ENCODE results near the gene ACSL6. TPM values are rescaled to one million over a fixed set of nuclear protein-coding genes. Genes with fewer than 3 reads are reported as not detected.

ACSL6 gene
- total RNA-seq, 6 donors from 2014 or later, result 0.61 to 1.2 (median 0.74) TPM; not detected in 1

DNA sequence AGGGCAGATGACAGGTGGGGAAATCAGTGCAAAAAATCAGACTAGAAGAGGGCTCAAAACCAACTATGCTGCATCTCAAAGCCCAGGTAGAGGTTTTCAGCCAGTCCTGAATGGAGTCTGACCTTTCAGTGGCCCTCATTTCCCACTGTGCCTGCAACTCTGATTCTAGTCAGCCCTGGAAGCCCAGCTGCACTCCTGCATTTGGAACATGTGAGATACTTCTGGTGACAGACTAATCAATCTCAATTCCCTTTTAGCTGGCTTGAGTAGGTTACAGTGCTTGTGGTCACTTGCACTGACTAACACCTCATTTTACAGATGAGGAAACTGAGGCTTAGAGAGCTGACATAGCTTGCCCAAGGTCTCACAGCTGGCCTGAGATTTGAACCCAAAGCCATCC is 7.9 kb upstream of the ACSL6 start:
- H3K4me1 ChIP-seq, result no peaks in the 10 kb centered on the region
- no peak overlapping the region for H3K4me3 ChIP-seq
- no peaks in the 10 kb centered on the region for H3K36me3 ChIP-seq

DNA sequence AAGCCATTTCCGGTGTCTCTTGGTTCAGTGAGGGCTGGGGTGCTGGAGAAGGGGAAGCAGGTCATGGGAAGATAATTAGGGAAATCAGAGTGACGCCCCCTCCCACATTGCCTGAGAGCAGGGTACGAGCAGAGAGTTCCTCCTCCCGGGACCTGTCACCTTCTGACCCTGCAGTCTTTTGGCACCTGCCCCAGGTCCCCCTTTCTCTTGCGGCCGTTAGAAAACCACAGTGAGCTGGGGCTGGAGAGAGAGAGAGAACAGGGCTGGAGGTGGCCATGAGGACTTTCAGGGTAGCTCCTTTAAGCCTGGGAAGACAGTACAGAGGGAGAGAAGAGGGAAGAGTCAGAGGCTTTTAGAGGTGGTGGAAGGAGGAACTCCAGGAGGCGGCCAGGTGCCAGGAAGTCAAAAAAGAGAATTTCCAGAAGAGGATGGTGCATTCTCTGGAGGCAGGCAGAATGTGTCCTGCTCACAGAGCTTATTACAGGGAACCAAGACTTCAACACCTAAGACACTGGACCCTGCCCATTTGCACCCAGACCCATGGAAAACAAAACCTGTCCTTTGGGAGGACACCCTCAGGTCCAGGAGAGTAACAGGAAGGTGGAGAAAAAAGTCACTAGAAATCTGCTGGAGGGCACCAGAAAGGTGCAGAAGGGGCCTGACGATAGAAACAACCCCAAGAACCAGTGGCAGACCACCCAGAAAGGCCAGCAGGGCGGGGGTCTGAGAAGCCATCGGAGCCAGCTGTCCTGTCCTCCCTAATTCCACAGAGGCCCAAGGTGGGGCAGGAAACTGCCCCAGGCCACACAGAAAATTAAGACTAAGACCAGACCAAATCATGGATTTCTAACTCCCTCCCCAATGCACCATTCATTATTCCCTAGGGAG is 6.5 kb upstream of the ACSL6 start:
- no peak for TF ChIP-seq POLR2AphosphoS5 (IDR thresholded peaks at IDR 0.05)
- TF ChIP-seq POLR2A (IDR thresholded peaks at IDR 0.05), result no peak
- TF ChIP-seq, protein P1, sequence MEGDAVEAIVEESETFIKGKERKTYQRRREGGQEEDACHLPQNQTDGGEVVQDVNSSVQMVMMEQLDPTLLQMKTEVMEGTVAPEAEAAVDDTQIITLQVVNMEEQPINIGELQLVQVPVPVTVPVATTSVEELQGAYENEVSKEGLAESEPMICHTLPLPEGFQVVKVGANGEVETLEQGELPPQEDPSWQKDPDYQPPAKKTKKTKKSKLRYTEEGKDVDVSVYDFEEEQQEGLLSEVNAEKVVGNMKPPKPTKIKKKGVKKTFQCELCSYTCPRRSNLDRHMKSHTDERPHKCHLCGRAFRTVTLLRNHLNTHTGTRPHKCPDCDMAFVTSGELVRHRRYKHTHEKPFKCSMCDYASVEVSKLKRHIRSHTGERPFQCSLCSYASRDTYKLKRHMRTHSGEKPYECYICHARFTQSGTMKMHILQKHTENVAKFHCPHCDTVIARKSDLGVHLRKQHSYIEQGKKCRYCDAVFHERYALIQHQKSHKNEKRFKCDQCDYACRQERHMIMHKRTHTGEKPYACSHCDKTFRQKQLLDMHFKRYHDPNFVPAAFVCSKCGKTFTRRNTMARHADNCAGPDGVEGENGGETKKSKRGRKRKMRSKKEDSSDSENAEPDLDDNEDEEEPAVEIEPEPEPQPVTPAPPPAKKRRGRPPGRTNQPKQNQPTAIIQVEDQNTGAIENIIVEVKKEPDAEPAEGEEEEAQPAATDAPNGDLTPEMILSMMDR (IDR thresholded peaks at IDR 0.05), result no peak
- TF ChIP-seq EP300 (IDR thresholded peaks at IDR 0.05), result no peak

More for the DNA sequence above, 7.9 kb upstream of the ACSL6 start:
- ATAC-seq (ENCODE audit: low FRiP score in 2 of 2) (no peak), DNase-seq (no peak)
- no peak overlapping the region for H3K27ac ChIP-seq
- H3K9me3 ChIP-seq, result no peaks in the 10 kb centered on the region
- TF ChIP-seq EP300 (IDR thresholded peaks at IDR 0.05) (no peak), POLR2AphosphoS5 (IDR thresholded peaks at IDR 0.05) (no peak)
- no peaks in the 10 kb centered on the region for H3K27me3 ChIP-seq

DNA sequence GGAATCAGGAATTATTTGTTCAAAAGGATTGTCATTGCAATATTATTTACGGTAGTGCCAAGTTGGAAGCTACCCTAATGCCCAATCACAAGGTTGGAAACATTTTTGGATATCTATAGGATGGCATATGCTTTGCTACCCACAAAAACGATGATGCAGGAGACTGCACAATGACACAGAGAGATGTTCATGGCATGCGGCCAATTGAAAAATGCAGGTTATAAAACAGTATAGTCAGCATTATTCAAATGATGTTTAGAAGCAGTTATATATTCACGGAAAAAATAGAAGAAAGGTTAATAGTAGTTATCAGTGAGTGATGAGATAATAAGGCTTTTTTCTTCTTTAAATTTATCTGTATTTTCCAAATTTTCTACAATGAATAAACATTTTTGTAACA is 5.9 kb upstream of the ACSL6 start:
- DNase-seq (no peak), ATAC-seq (ENCODE audit: low FRiP score in 2 of 2) (no peak)
- H3K9me3 ChIP-seq, result no peaks in the 10 kb centered on the region
- TF ChIP-seq POLR2A (IDR thresholded peaks at IDR 0.05) (no peak), EP300 (IDR thresholded peaks at IDR 0.05) (no peak), POLR2AphosphoS5 (IDR thresholded peaks at IDR 0.05) (no peak)
- TF ChIP-seq, protein P1 (IDR thresholded peaks at IDR 0.05), result no peak
- no peak overlapping the region for H3K4me3 ChIP-seq
- H3K27ac ChIP-seq, result no peak overlapping the region
- no peaks in the 10 kb centered on the region for H3K36me3 ChIP-seq
- H3K27me3 ChIP-seq, result no peaks in the 10 kb centered on the region
- peaks cover 0 to under 1% (median 0%) of the 10 kb centered on the region in 4 donors for H3K4me1 ChIP-seq
- WGBS, 2 donors, result 70 to 73% methylated on average over 4 of the region's 4 CpGs

More for the DNA sequence above, 6.5 kb upstream of the ACSL6 start:
- no peaks in the 10 kb centered on the region for H3K4me1 ChIP-seq
- DNase-seq (no peak), ATAC-seq (ENCODE audit: low FRiP score in 2 of 2) (no peak)
- H3K9me3 ChIP-seq, result no peaks in the 10 kb centered on the region
- 39 to 42% methylated on average over 10 of the region's 10 CpGs for WGBS, 2 donors
- H3K27ac ChIP-seq, result no peak overlapping the region
- H3K4me3 ChIP-seq, result no peak overlapping the region
- H3K27me3 ChIP-seq, result no peaks in the 10 kb centered on the region
- H3K36me3 ChIP-seq, result no peaks in the 10 kb centered on the region

DNA sequence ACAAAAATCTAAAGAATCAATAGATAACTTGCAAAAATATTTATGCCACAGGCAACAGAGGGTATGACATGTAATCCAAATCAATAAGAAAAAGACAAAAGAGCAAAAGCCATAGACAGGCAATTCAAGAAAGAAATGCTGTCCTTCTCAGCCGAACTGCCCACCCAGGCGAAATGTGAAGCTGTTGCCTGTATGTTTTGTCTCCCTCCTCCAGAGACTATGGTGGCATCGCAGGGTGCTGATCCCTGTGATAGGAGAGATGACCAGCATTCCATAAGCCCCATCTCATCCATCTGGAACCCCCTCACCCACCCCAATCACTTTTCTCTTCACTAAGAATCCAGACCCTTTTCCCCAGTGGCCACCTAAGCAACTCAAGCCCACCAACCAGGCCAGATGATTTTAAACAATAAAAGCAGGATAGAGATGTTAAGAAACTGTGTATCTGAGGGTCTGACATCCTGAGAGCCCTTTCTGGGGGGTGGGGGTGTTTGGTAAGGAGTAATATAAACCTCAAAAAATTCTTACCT is 5.3 kb upstream of the ACSL6 start:
- DNase-seq (no peak), ATAC-seq (ENCODE audit: low FRiP score in 2 of 2) (no peak)
- WGBS, 2 donors, result 86 to 87% methylated on average over 3 of the region's 3 CpGs
- Histone ChIP-seq H3K36me3 (no peaks in the 10 kb centered on the region), H3K4me1 (peaks cover 2 to 6% (median 4%) of the 10 kb centered on the region in 4 donors), H3K27me3 (peaks cover 0 to 4% (median 2%) of the 10 kb centered on the region in 4 donors), H3K4me3 (no peak overlapping the region), H3K9me3 (no peaks in the 10 kb centered on the region), H3K27ac (no peak overlapping the region)
- TF ChIP-seq POLR2A (IDR thresholded peaks at IDR 0.05) (no peak), EP300 (IDR thresholded peaks at IDR 0.05) (no peak), POLR2AphosphoS5 (IDR thresholded peaks at IDR 0.05) (no peak)
- TF ChIP-seq, protein P1 (IDR thresholded peaks at IDR 0.05), result no peak

DNA sequence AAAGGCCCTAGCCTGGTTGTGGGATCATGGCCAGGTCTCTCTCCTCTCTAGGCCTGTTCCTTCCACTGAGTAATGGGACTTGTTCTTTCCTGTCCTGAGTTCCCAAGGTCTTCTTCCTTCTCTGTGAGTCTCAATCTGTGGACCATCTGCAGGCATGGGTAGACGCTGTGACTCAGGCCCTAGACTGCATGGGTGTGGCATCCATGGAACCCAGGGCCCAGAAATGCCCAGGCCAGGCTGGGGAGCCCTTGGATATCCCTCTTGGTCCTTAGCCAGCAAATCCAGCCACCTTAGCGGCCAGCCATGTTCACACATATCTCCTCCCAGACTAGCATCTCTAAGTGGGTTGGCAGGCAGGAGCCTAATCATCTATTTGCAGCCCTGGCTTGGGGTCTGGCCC is 2.3 kb upstream of the ACSL6 start:
- DNase-seq (peak in 1 of 2 donors; percentile 10), ATAC-seq (ENCODE audit: low FRiP score in 2 of 2) (no peak)
- no peak for TF ChIP-seq POLR2A (IDR thresholded peaks at IDR 0.05)
- no peak for TF ChIP-seq POLR2AphosphoS5 (IDR thresholded peaks at IDR 0.05)
- TF ChIP-seq, protein P1 (IDR thresholded peaks at IDR 0.05), result no peak
- TF ChIP-seq EP300 (IDR thresholded peaks at IDR 0.05), result no peak
- 89 to 91% methylated on average over 2 of the region's 2 CpGs for WGBS, 2 donors
- Histone ChIP-seq H3K9me3 (no peaks in the 10 kb centered on the region), H3K36me3 (no peaks in the 10 kb centered on the region), H3K4me3 (no peak overlapping the region), H3K27ac (no peak overlapping the region), H3K27me3 (peaks cover 0 to 16% (median 9%) of the 10 kb centered on the region in 4 donors), H3K4me1 (peaks cover 10 to 18% (median 12%) of the 10 kb centered on the region in 4 donors)
